Gastrocnemius medialis (tissue), 4 donors: ENCODE measurements around the gene DAND5. TPM values are rescaled to one million over a fixed set of nuclear protein-coding genes. Genes with fewer than 3 reads are reported as not detected.

Experiments used
- ATAC-seq, 2 donors: fragments of 150-250 bp; one replicate each; pipeline ENCODE4 v1.9.1; 2016
- DNase-seq, 2 donors: peaks; one replicate each; pipeline ENCODE4 v3.0.0-alpha.2; 2019
- H3K27ac ChIP-seq, 4 donors: fragments of 200-600 bp; sonication (generic); 1 replicate in 1 of 4; 2 replicates in 3 of 4; pipeline ENCODE4 v1.5.1; 2016 to 2018; ENCODE audit warnings: mild to moderate bottlenecking in 2 of 4, moderate library complexity in 1 of 4
- H3K27me3 ChIP-seq, 3 donors: fragments of 200-600 bp; sonication (generic) in 2 of 3; 1 replicate in 1 of 3; 2 replicates in 2 of 3; pipeline versions ENCODE4 v1.5.1 to v1.6.0; 2016 to 2019; ENCODE audit warnings: mild to moderate bottlenecking in 1 of 3, moderate library complexity in 1 of 3
- H3K36me3 ChIP-seq, 2 donors: fragments of 200-600 bp; sonication (generic) in 1 of 2; one replicate each; pipeline ENCODE4 v1.5.1; 2017 to 2018
- H3K4me1 ChIP-seq, 2 donors: fragments of 200-600 bp; sonication (generic) in 1 of 2; one replicate each; pipeline ENCODE4 v1.5.1; 2016 to 2017; ENCODE audit warnings: mild to moderate bottlenecking in 2 of 2
- H3K4me3 ChIP-seq, 4 donors: fragments of 200-600 bp; sonication (generic) in 3 of 4; 1 replicate in 1 of 4; 2 replicates in 3 of 4; pipeline ENCODE4 v1.5.1; 2016 to 2019; ENCODE audit warnings: mild to moderate bottlenecking in 2 of 4
- H3K9me3 ChIP-seq, 3 donors: fragments of 200-600 bp; sonication (generic) in 2 of 3; 1 replicate in 1 of 3; 2 replicates in 2 of 3; pipeline ENCODE4 v1.5.1; 2016 to 2019
- CTCF ChIP-seq, 5 experiments: fragments of 450-650 bp in 3 of 5; fragments of 200-600 bp in 2 of 5; sonication (generic) in 2 of 5; IDR thresholded peaks in 4 of 5; conservative IDR thresholded peaks in 1 of 5; 1 replicate in 4 of 5; 2 replicates in 1 of 5; pipeline ENCODE4 v1.5.1; 2016 to 2019; ENCODE audit warnings: antibody characterized with exemption in 5 of 5, mild to moderate bottlenecking in 3 of 5, moderate library complexity in 3 of 5
- POLR2A ChIP-seq, 2 donors: fragments of 450-650 bp; IDR thresholded peaks; one replicate each; pipeline ENCODE4 v1.6.1; 2017; ENCODE audit warnings: antibody characterized with exemption in 2 of 2, mild to moderate bottlenecking in 2 of 2, moderate library complexity in 2 of 2
- in situ Hi-C, 4 donors: fragments of 200-750 bp; cut with MboI; loops; one replicate each; pipeline versions ENCODE4 v1.15.0 to v1.8.0; 2017; ENCODE audit warnings: low sequenced_read_pairs in 4 of 4
- intact Hi-C: fragments of 100-400 bp; cut with DNase I; formaldehyde crosslinking; loops from one replicate; pipeline ENCODE4 v1.15.1; 2023; ENCODE audit warnings: low total_unique reads
- total RNA-seq, 4 donors: library from RNA; depleted of rRNA; stranded (reverse); fragments of >200 nt; gene quantifications; one replicate each; pipeline versions ENCODE4 v1.1.0 to v1.2.3, GENCODE V29; 2016

Gene DAND5
- total RNA-seq, 4 donors from 2014 or later = not detected

DNA sequence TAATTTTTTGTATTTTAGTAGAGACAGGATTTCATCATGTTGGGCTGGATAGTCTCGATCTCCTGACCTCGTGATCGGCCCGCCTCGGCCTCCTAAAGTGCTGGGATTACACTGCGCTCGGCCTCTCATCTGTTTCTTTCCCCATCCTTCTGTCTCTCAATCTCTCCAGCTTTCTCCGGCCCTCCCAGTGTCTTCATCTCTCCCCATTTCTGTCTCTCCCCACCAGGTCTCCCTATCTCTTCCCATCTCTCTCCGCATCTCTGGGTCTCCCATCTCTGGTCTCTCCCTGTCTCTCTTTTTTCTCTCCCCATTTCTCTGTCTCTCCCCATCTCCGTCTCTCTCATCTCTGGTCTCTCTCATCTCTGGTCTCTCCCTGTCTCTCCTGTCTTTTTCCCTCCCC is 13.7 kb downstream of the DAND5 start:
- peak overlapping the region; percentile 28 to 38 (median 34) for H3K4me3 ChIP-seq
- peaks cover 18 to 20% of the 10 kb centered on the region in 2 donors for H3K4me1 ChIP-seq
- intact Hi-C loops (loop anchor here (1.0 to 2.0 kb wide), 3 partner anchors 53 to 168 kb away; partner anchors contain the start of genes IER2 and STX10), in situ Hi-C loops (loop anchor here (5.0 to 10.0 kb wide), 3 partner anchors 52 to 112 kb away; no protein-coding TSS in a partner anchor)
- no peaks in the 10 kb centered on the region for H3K36me3 ChIP-seq
- ATAC-seq = no peak
- H3K27me3 ChIP-seq = no peaks in the 10 kb centered on the region
- no peak for TF ChIP-seq POLR2A (IDR thresholded peaks at IDR 0.05)
- no peak for TF ChIP-seq CTCF (IDR thresholded peaks at IDR 0.05 in 4 of 5, conservative IDR thresholded peaks at IDR 0.05 in 1 of 5)
- H3K9me3 ChIP-seq = no peaks in the 10 kb centered on the region
- DNase-seq = no peak
- H3K27ac ChIP-seq = peak overlapping the region in 1 of 4 donors; percentile 14

DNA sequence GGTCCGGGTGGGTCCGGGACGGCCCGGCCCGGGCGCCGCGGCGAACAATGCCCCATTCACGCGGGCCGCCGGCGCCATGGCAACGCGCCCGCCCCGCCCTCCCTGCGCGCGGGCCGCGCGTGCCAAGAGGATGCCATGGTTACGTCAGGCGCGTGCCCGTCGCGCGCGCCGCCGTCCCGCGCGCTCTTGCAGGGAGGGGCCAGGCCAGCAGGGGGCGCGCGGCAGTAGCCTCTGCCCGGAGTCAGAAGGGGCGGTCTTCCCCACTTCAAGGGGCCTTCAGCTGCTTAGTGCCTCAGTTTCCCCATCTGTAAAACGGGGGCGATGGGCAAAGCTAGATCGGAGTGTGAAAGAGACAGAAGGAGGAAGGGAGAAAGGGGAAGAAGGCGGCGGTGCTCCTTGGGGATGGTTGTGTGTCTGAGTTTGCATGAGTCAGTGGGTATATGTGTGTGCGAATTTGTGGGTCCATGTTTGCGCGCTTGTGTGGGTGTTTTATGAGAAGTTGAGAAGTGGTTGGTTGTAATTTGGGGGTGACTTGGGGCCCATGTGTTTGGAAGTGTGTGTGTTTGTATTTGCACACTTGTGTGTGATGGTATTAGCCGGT is 14.3 kb downstream of the DAND5 start:
- DNase-seq (peak in 1 of 2 donors; percentile 70), ATAC-seq (peak; percentile 58 to 65)
- intact Hi-C loops (loop anchor here (1.0 to 2.0 kb wide), 4 partner anchors 49 to 167 kb away; partner anchors contain the start of genes IER2 and STX10), in situ Hi-C loops (loop anchor here (5.0 to 10.0 kb wide), 3 partner anchors 51 to 111 kb away; no protein-coding TSS in a partner anchor)
- Histone ChIP-seq H3K4me3 (peak overlapping the region; percentile 28 to 38 (median 34)), H3K9me3 (no peaks in the 10 kb centered on the region), H3K4me1 (peaks cover 18 to 20% of the 10 kb centered on the region in 2 donors), H3K36me3 (no peaks in the 10 kb centered on the region), H3K27me3 (no peaks in the 10 kb centered on the region), H3K27ac (peak overlapping the region; percentile 78 to 87 (median 84))
- TF ChIP-seq POLR2A (IDR thresholded peaks at IDR 0.05) = no peak
- TF ChIP-seq CTCF (IDR thresholded peaks at IDR 0.05 in 4 of 5, conservative IDR thresholded peaks at IDR 0.05 in 1 of 5) = peak; percentile 90 to 100 (median 99)

DNA sequence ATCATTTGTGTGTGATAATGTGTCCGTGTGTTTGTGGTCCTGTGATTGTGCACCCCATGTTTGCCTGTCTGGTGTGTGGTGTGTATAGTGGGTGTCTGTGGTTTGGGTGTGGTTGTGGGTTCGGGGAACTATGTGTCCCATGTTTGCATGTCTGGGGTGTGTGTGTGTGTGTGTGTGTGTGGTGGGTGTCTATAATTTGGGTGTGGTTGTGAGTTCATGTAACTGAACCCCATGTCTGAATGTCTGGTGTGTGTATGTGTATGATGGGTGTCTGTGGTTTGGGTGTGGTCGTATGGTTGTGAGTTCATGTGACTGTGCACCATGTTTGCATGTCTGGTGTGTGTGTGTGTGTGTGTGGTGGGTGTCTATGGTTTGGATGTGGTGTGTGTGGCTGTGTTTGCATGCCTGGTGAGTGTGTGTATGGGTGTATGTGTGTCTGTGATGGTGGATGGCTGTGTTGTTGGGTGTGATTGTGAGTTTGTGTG is 14.8 kb downstream of the DAND5 start:
- DNase-seq (no peak), ATAC-seq (no peak)
- in situ Hi-C loops = loop anchor here (5.0 to 10.0 kb wide), 3 partner anchors 51 to 111 kb away; no protein-coding TSS in a partner anchor
- Histone ChIP-seq H3K27me3 (no peaks in the 10 kb centered on the region), H3K36me3 (no peaks in the 10 kb centered on the region), H3K27ac (peak overlapping the region; percentile 78 to 87 (median 84)), H3K4me3 (no peak overlapping the region), H3K9me3 (no peaks in the 10 kb centered on the region), H3K4me1 (peaks cover 18 to 20% of the 10 kb centered on the region in 2 donors)
- no peak for TF ChIP-seq CTCF (IDR thresholded peaks at IDR 0.05 in 4 of 5, conservative IDR thresholded peaks at IDR 0.05 in 1 of 5)
- TF ChIP-seq POLR2A (IDR thresholded peaks at IDR 0.05) = no peak
- intact Hi-C loops = loop anchor here (2.0 kb wide), 1 partner anchor 49 kb away; no protein-coding TSS in a partner anchor

- Histone ChIP-seq H3K27ac (peak overlapping the region; percentile 78 to 87 (median 84)), H3K4me3 (no peak overlapping the region), H3K36me3 (no peaks in the 10 kb centered on the region), H3K27me3 (no peaks in the 10 kb centered on the region), H3K4me1 (peaks cover 18 to 20% of the 10 kb centered on the region in 2 donors), H3K9me3 (no peaks in the 10 kb centered on the region)
- in situ Hi-C loops = loop anchor here (5.0 to 10.0 kb wide), 3 partner anchors 50 to 110 kb away; no protein-coding TSS in a partner anchor
- DNase-seq = no peak
- TF ChIP-seq POLR2A (IDR thresholded peaks at IDR 0.05) = no peak
- TF ChIP-seq CTCF (IDR thresholded peaks at IDR 0.05 in 4 of 5, conservative IDR thresholded peaks at IDR 0.05 in 1 of 5) = no peak
- ATAC-seq = peak in 1 of 2 donors; percentile 9
- intact Hi-C loops = loop anchor here (2.0 kb wide), 1 partner anchor 48 kb away; no protein-coding TSS in a partner anchor
These were observed 15.3 kb downstream of the DAND5 start for GRCh38 chr19:12984683-12985048.
